Liver (tissue), 9 donors: ENCODE data around the gene HCFC1R1. TPM values are rescaled to one million over a fixed set of nuclear protein-coding genes. Genes with fewer than 3 reads are reported as not detected.

ENCODE experiments used
- DNase-seq: peaks from one replicate; pipeline ENCODE4 v3.0.0-alpha.2; 2017; ENCODE audit warnings: low spot score
- H3K27ac ChIP-seq, 2 donors: one replicate each; pipeline ENCODE4 v1.7.0; 2013; ENCODE audit warnings: inconsistent platforms in 2 of 2, low read length in 2 of 2, control low read depth in 1 of 2, low read depth in 1 of 2, mild to moderate bottlenecking in 1 of 2
- H3K27me3 ChIP-seq, 4 donors: one replicate each; pipeline versions ENCODE4 v1.6.1 to v1.7.0; 2013; ENCODE audit warnings: low read length in 3 of 4, inconsistent platforms in 1 of 4, mild to moderate bottlenecking in 1 of 4, moderate library complexity in 1 of 4; ENCODE audit not compliant: control insufficient read depth in 4 of 4, insufficient read depth in 4 of 4
- H3K36me3 ChIP-seq, 4 donors: one replicate each; pipeline versions ENCODE4 v1.6.1 to v1.7.0; 2013; ENCODE audit warnings: low read length in 3 of 4, mild to moderate bottlenecking in 3 of 4, low read depth in 1 of 4, moderate library complexity in 1 of 4; ENCODE audit not compliant: control insufficient read depth in 4 of 4, insufficient read depth in 3 of 4
- H3K4me1 ChIP-seq, 4 donors: one replicate each; pipeline versions ENCODE4 v1.6.1 to v1.7.0; 2013; ENCODE audit warnings: low read length in 3 of 4, mild to moderate bottlenecking in 3 of 4, moderate library complexity in 1 of 4; ENCODE audit not compliant: control insufficient read depth in 4 of 4, insufficient read depth in 4 of 4
- H3K4me3 ChIP-seq, 3 donors: one replicate each; pipeline versions ENCODE4 v1.6.1 to v1.7.0; 2013; ENCODE audit warnings: low read length in 3 of 3, control low read depth in 1 of 3, low read depth in 1 of 3, mild to moderate bottlenecking in 1 of 3
- H3K9ac ChIP-seq, 2 donors: one replicate each; pipeline ENCODE4 v1.7.0; 2013; ENCODE audit warnings: low read length in 2 of 2, mild to moderate bottlenecking in 2 of 2, moderate library complexity in 2 of 2, control low read depth in 1 of 2, low read depth in 1 of 2
- H3K9me3 ChIP-seq, 4 donors: one replicate each; pipeline versions ENCODE4 v1.6.1 to v1.7.0; 2013; ENCODE audit warnings: low read length in 3 of 4; ENCODE audit not compliant: control insufficient read depth in 4 of 4
- CTCF ChIP-seq: fragments of 150-350 bp; IDR thresholded peaks from 2 replicates; pipeline ENCODE4 v1.5.1; 2017; ENCODE audit warnings: improper control_type of control experiment, low read depth, low read length; ENCODE audit not compliant: missing input control
- EGR1 ChIP-seq, 2 donors: IDR thresholded peaks; 2 replicates each; pipeline ENCODE4 v1.6.1; 2016 to 2018; ENCODE audit warnings: antibody characterized with exemption in 2 of 2, low read depth in 2 of 2
- FOXA1 ChIP-seq: IDR thresholded peaks from 2 replicates; pipeline ENCODE4 v1.6.1; 2016; ENCODE audit warnings: antibody characterized with exemption
- HNF4A ChIP-seq, 2 donors: conservative IDR thresholded peaks; 2 replicates each; pipeline ENCODE4 v1.6.1; 2016; ENCODE audit warnings: antibody characterized with exemption in 2 of 2, mild to moderate bottlenecking in 2 of 2
- HNF4G ChIP-seq: IDR thresholded peaks from 2 replicates; pipeline ENCODE4 v1.6.1; 2016; ENCODE audit warnings: antibody characterized with exemption
- RAD21 ChIP-seq, 2 donors: IDR thresholded peaks; 2 replicates each; pipeline ENCODE4 v1.6.1; 2016; ENCODE audit warnings: antibody characterized with exemption in 2 of 2, mild to moderate bottlenecking in 2 of 2
- REST ChIP-seq: IDR thresholded peaks from 2 replicates; pipeline ENCODE4 v1.6.1; 2016; ENCODE audit warnings: antibody characterized with exemption, mild to moderate bottlenecking
- RXRA ChIP-seq, 2 donors: IDR thresholded peaks; 2 replicates each; pipeline ENCODE4 v1.6.1; 2017 to 2018; ENCODE audit warnings: antibody characterized with exemption in 2 of 2, mild to moderate bottlenecking in 1 of 2
- TAF1 ChIP-seq: conservative IDR thresholded peaks from 2 replicates; pipeline ENCODE4 v1.6.1; 2016; ENCODE audit warnings: antibody characterized with exemption, mild to moderate bottlenecking
- WGBS: extraction: QIAGEN DNeasy Blood & Tissue Kit; methylation state at CpG from one replicate; pipeline ENCODE4 v1.1.7; 2013; 5-methylcytosine and 5-hydroxymethylcytosine counted together
- polyA plus RNA-seq, 2 donors: library from polyadenylated mRNA; stranded (reverse) in 1 of 2; unstranded in 1 of 2; fragments of 200-250 nt in 1 of 2; fragments of >200 nt in 1 of 2; fragmentation: Nextera tagmentation in 1 of 2; extraction: Ambion mirVana in 1 of 2; gene quantifications; one replicate each; pipeline versions ENCODE4 v1.2.1 to v1.2.3, GENCODE V29; 2013 to 2015
- total RNA-seq, 2 donors: library from RNA; depleted of rRNA; stranded (reverse); fragments of >200 nt; gene quantifications; one replicate each; pipeline ENCODE4 v1.2.3, GENCODE V29; 2014
- donor health status: healthy.
- donor health status: healthy.
- donor health status: healthy.
- donor health status: healthy.
- donor health status: healthy.

Gene HCFC1R1
- total and polyA plus RNA-seq, 4 donors = 1.4 to 17.6 (median 9.2) TPM

- Histone ChIP-seq H3K27me3 (peaks cover 0 to 2% (median 0%) of the 10 kb centered on the region in 4 donors), H3K36me3 (no peaks in the 10 kb centered on the region), H3K27ac (no peak overlapping the region), H3K4me3 (no peak overlapping the region), H3K9ac (no peak overlapping the region), H3K4me1 (peaks cover 9 to 24% (median 10%) of the 10 kb centered on the region in 4 donors), H3K9me3 (no peaks in the 10 kb centered on the region)
- TF ChIP-seq TAF1 (no peak), RXRA (IDR thresholded peaks at IDR 0.05) (no peak), RAD21 (IDR thresholded peaks at IDR 0.05) (no peak), HNF4A (conservative IDR thresholded peaks at IDR 0.05) (no peak), REST (no peak), HNF4G (no peak), FOXA1 (no peak), CTCF (no peak), EGR1 (IDR thresholded peaks at IDR 0.05; ENCODE audit: low read depth in 2 of 2) (no peak)
- 97% methylated on average over 28 of the region's 28 CpGs for WGBS
- DNase-seq = no peak
These were observed 48.5 kb downstream of the HCFC1R1 start for GRCh38 chr16:2975161-2975795.

- Histone ChIP-seq H3K4me1 (peaks cover 8 to 25% (median 14%) of the 10 kb centered on the region in 4 donors), H3K27ac (no peak overlapping the region), H3K4me3 (no peak overlapping the region), H3K9ac (no peak overlapping the region), H3K9me3 (no peaks in the 10 kb centered on the region), H3K36me3 (no peaks in the 10 kb centered on the region), H3K27me3 (peaks cover 0 to 2% (median 0%) of the 10 kb centered on the region in 4 donors)
- 96% methylated on average over 15 of the region's 15 CpGs for WGBS
- no peak for DNase-seq
- no peak for TF ChIP-seq REST
These were observed 49.3 kb downstream of the HCFC1R1 start for GRCh38 chr16:2974319-2975056.
